HFF-Myc (cell line): ENCODE measurements around the gene COG5.

ENCODE experiments used
- DNase-seq: peaks from one replicate; pipeline ENCODE4 v3.0.0-alpha.2; 2011; ENCODE audit warnings: low read depth; ENCODE audit errors: extremely low read depth
- H3K4me3 ChIP-seq: replicated peaks from 2 replicates; pipeline ENCODE4 v1.5.1; 2011; ENCODE audit warnings: low read depth, mild to moderate bottlenecking, control low read depth, low read length
- TF ChIP-seq, protein P1 (sequence below): IDR thresholded peaks from 2 replicates; pipeline ENCODE4 v1.5.1; 2012; ENCODE audit warnings: mild to moderate bottlenecking, low read depth, low read length, control low read depth; ENCODE audit errors: missing control alignments

Gene COG5

DNA sequence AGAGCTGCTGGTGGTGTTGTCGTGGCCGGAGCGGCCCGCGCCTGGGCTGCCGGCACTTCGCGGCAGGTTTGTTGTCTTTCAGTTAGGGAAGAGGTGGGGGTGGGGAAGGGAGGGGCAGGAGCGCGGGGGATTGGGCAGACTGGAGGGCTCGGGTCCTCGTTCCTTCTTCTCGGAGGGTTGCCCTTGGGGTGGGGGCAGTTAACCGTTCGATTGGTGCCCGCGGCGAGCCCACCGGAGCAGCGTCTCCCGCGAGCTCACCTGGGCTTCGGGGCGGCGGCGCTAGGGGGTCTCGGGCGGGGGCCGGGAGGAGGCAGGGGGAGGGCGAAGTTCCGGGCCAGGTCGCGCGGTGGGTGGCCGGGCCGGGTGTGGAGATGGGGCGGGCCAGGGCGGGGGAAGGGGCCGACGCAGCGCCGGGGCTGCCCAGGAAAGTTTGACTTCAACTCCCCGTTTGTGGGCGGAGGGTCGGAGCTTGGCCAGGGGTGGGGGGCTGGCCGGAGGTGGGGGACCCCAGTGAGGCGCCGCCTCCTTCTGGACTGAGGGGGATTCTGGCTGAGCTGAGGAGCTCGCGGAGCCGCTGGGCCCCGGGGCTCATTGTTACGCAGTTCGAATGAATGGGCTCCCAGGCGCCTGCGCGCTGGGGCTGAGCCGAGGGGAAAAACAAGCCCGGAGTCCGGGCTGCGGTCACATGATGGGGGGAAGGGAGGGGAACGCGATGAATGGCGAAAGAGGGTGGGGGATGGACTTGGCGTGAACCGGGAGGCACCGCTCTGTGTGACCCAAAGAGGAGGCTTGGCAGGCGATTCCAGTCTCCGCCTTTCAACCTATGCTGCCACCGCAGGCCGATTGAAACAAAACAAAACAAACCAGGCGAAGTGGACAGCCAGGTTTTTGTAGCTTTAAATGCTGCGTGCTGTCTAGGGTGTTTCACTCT, 394.3 kb downstream of the COG5 start:
- DNase-seq: peak; percentile 79
- TF ChIP-seq, protein P1, sequence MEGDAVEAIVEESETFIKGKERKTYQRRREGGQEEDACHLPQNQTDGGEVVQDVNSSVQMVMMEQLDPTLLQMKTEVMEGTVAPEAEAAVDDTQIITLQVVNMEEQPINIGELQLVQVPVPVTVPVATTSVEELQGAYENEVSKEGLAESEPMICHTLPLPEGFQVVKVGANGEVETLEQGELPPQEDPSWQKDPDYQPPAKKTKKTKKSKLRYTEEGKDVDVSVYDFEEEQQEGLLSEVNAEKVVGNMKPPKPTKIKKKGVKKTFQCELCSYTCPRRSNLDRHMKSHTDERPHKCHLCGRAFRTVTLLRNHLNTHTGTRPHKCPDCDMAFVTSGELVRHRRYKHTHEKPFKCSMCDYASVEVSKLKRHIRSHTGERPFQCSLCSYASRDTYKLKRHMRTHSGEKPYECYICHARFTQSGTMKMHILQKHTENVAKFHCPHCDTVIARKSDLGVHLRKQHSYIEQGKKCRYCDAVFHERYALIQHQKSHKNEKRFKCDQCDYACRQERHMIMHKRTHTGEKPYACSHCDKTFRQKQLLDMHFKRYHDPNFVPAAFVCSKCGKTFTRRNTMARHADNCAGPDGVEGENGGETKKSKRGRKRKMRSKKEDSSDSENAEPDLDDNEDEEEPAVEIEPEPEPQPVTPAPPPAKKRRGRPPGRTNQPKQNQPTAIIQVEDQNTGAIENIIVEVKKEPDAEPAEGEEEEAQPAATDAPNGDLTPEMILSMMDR: no peak
- peak overlapping the region; percentile 65 for H3K4me3 ChIP-seq

DNA sequence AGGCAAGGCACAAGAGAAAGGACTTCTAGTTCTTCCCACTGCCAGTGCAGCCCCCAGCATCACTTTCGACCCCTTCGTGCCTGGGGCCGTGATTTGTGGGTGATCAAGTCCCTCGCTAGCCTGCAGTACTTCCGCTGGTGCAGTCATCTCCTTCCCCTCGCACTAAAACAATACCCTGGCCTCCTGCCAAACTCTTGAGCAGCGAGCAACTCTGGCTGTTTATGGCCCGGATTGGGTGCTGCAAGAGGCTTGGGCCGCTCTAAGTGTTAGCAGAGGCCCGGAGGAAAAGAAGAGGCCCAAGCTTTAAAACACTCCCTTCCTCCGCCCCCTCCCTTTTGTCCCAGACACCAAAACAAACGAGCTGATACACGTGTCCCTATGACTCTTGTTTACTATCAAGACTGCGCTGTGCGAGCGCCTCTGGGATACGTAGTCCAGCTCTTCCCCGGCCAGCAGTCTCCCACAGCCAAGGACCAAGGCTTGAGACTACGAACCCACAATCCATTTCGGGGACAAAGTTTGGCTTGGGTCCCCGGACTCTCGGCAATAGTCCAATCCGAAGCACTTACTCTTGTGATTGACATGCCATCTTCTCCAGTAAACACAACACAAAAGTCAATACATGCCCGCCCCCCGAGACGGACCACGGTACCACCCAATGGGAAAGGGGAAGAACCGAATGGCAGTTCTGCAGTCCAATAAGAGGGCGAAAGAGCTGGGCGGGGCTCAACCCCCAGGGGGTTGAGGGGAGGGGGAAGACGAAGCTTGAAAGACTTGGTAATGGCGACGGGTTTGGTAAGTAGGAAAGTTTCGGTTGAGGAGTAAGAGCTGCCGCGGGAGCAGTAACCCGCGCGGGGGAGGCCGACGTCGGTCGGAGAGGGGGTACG, 395.2 kb downstream of the COG5 start, which contains the start of gene HBP1:
Gene HBP1 (plus strand): TSS at position 771 of the 887 bp plus-strand sequence. CDS start 10,891 bp downstream, outside the sequence.
- DNase-seq: peak; percentile 100
- TF ChIP-seq, protein P1: no peak
- peak within 1 kb of the TSS; percentile 65 for H3K4me3 ChIP-seq

DNA sequence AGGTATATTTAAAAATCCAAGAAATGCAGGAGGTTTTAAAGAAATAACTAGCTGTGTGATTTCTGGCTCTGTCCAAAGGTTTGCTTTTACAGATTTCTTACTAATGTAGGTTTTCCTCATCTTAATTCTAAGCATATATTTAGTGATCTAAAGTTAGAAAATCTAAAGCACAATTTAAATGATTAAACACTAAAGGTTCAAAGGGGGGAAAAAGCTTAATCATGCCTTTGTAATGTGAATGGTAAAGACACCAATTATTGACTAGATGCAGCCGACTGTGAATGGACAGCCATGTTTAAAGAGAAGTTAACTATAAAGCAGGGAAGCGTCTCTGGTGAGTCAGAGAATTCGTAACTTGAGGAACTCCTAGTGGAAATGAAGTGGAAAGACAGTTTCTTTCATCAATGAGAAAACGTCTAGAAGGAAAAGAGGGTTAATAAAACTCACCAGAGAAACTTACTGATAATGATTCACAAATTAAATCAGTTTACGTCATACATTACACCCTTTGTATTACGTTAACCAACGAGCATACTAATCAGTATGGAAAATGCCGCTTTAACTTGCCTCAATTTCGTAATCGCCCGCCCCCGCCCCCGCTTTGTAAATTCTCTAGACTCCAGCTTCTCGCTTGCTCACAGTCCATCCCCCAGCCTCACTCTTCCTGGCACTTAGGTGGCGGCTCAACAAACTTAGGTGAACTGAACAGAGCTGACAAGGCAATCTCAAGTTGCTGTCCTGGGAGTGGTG, 396.1 kb downstream of the COG5 start:
- TF ChIP-seq, protein P1: peak; percentile 28
- peak overlapping the region; percentile 65 for H3K4me3 ChIP-seq
- peak; percentile 66 for DNase-seq

DNA sequence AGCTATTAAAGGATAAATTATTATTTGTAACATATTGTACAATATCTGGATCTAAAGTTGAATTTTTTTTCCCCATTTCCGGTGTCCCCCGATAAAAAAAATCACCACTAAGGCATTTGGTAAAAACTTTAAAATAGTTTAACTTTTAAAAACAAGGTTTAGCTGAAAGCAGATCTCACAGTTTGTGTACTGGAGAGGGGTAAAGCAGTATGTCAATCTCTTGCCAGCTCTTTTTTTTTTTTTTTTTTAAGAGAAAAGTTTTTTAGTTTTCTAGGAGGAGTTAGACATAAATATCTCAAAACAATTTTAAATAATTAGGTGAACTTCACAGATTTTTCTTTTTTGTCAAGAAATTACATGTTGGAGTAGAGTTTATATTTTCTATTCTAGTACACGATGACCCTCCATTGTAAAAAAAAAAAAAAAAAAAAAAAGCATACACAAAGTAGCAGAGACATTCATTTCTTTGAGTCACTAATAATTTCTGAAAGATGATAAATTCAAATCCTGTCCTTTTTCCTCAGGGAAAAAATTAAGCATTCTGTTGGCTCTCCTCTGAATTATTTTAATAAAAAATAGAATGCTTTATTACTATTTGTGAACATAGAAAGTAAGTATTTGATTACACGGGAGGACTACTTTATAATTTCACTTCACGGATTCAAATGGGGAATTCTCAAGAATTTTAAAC, 396.8 kb downstream of the COG5 start:
- DNase-seq: no peak

DNA sequence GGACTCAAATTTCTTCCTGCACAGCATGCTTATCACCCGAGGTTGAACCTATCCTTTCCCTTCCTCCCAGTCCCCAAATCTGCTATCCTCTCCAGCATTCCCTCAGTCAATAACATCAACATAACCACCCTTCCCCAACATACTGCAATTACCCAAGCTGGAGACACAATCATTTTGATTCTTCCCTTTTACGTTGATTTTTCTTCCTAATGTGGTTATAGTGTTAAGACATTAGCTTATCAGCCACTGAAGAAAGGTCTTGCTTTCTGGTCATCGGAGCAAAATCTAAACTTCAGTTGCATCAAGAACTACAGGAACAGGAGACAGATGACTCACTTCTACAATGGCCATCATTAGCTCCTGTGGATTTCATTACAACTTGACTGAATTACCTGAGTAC, 398.4 kb downstream of the COG5 start:
- TF ChIP-seq, protein P1: no peak
- no peak overlapping the region for H3K4me3 ChIP-seq
- DNase-seq: no peak

More for the DNA sequence above, 396.8 kb downstream of the COG5 start:
- TF ChIP-seq, protein P1: no peak
- peak overlapping the region; percentile 65 for H3K4me3 ChIP-seq
